Posterior vena cava (tissue), 2 donors: ENCODE data around the gene NAV2. TPM values are rescaled to one million over a fixed set of nuclear protein-coding genes. Genes with fewer than 3 reads are reported as not detected.
A peak's percentile ranks its signal among the peaks of the same experiment; 100 is the strongest.

ENCODE experiments used
- DNase-seq: peaks from one replicate; pipeline ENCODE4 v3.0.0-alpha.2; 2020; ENCODE audit warnings: low spot score
- intact Hi-C, 2 donors: fragments of 100-400 bp; cut with DNase I; formaldehyde crosslinking; loops; one replicate each; pipeline versions ENCODE4 v1.14.1 to v1.14.2; 2022 to 2023
- total RNA-seq, 2 donors: library from RNA; stranded (reverse); fragmentation: NEBNext Ultra II Directional; extraction: Animal tissue kit (Norgen Biotek cat#: 25700); gene quantifications; one replicate each; pipeline ENCODE4 v1.2.1, GENCODE V29; 2021
- donor health status: DM: yes; HTN: yes; CAD: no.
- donor health status: DM: yes; HTN: yes; CAD: no.

Gene NAV2
- total RNA-seq, 2 donors from 2014 or later: 69.2 to 108 TPM

- intact Hi-C loops: loop anchor here in 1 of 2 donors (10.0 kb wide), 1 partner anchor 661 kb away; no protein-coding TSS in a partner anchor
- DNase-seq: no peak
Measured at GRCh38 chr11:19735157-19735908, 22.7 kb downstream of the NAV2 start.

DNA sequence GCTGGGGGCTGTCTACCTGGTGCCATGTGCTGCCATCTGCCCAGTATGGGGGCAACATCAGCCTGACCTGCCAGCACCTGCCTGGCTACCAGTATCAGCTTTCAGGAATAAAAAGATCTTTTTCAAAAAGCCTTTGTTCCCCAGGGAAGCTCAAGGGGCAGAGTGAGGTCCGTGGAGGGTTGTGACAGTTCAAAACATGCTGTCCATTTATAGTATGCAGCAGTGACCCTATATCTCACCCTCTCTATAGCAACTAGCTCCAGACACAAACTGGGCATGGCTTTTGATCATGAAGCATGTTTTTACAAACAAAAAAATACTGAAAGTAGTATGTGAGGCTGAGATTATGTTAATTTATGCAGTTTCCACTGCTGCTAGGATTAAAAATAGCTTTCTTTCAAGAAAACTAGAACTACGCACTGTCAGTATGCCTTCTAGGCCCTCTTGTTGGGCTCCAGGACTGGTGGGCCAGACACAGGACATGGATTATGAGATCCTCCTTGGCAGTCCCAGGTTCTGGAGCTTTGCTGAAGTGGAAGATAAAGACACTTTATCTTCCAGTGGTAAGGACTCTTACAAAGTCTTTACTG lies 23.4 kb downstream of the NAV2 start:
- intact Hi-C loops: loop anchor here in 1 of 2 donors (10.0 kb wide), 1 partner anchor 661 kb away; no protein-coding TSS in a partner anchor
- no peak for DNase-seq

DNA sequence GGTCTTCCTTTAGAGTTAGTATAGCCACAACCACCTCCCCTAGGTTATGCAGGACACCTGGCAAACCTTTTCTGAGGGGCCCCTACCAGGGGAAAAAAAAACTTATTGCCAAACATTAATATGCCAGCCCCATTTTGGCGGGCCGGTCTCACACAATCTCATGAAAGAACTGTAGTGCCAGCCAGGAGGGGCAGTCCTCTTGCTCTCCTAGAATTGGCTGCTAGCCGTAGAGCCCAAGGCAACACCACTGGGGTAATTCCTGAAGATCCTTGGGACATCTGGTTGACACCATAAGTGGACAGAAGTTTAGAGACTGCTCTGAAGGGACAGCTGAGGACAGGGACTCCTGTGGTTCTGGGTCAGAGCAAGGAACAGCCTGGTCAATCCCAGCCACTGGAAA lies 24.2 kb downstream of the NAV2 start:
- no peak for DNase-seq
- intact Hi-C loops: loop anchor here in 1 of 2 donors (10.0 kb wide), 1 partner anchor 662 kb away; no protein-coding TSS in a partner anchor

GRCh38 chr11:19737575-19737974 lies 24.9 kb downstream of the NAV2 start:
- DNase-seq: no peak
- intact Hi-C loops: loop anchor here in 1 of 2 donors (10.0 kb wide), 1 partner anchor 663 kb away; no protein-coding TSS in a partner anchor

DNA sequence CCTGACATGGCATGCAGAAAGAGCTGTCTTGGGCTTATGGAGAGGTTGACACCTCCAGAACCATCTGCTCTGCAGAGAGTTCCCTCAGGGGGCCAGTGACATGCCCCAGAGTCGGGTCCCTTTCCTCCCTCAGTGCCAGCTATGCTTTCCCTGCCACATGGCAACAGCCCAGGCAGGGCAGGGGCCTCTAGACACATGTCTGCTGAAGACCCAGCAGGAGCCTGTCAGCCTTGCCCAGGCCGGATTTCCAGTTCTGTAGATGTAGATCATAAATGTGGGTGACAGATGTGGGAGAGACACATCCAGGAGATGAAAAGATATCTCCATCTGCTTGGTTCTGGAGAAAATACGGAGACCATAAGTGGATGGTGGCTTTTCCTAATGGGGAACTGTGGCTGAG lies 25.5 kb downstream of the NAV2 start:
- intact Hi-C loops: loop anchor here in 1 of 2 donors (10.0 kb wide), 1 partner anchor 663 kb away; no protein-coding TSS in a partner anchor
- DNase-seq: no peak

DNA sequence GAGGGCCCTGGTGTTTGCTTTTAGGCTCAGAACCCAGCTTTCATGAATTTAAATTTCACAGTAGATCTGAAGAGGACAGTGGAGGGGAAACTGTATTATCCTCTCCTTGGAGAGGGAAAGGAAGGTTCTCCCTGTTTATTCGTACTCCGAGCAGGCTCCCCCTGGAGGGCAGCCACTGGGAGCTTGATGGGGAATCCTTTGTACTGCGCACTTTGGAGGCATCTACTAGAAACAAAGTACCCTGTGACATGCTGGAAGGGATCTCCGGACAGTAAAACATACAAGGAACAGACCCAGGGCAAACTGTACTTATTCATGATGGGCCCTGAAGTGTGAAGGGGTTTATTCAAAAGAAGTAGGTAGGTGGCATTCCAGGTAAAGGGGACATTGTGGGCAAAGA lies 27.2 kb downstream of the NAV2 start:
- intact Hi-C loops: loop anchor here (5.0 to 10.0 kb wide), 3 partner anchors 178 to 665 kb away; no protein-coding TSS in a partner anchor
- DNase-seq: no peak

GRCh38 chr11:19740586-19740985 lies 27.9 kb downstream of the NAV2 start:
- no peak for DNase-seq

DNA sequence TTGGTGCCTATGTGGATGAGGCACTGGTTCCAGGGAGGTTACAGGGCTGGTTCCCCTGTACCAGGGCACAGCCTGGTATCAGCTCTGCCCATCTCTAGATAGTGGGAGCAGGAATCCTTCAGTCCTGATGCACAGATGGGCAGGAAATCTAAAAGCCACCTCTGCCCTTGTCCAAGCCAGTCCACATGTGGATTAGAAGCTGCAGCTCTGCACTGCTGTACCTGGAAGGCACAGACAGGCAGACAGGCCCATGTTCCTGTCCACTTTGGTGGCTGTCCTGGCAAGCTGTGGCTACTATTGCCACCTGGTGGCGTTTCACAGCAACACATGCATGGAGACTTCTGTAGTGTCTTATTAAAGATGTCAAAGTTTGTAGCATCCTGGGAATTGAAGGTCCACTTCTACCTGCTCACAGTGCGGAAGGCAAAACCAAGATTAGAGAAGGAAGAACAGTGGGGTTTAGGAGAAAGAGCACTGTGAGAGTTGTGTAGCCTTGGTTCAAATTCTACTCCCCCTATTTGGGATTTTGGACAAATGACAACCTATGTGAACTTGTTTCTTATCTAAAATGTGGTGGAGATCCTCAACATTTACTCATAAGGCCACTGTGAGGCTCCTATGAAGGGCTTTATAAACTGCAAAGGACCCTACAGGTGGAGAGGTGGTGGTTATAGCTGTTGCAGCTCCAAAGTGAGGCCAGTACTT lies 30.1 kb downstream of the NAV2 start:
- intact Hi-C loops: loop anchor here (2.0 to 10.0 kb wide), 3 partner anchors 180 to 428 kb away; no protein-coding TSS in a partner anchor
- peak; percentile 87 for DNase-seq

More at GRCh38 chr11:19740586-19740985, 27.9 kb downstream of the NAV2 start:
- intact Hi-C loops: loop anchor here (5.0 to 10.0 kb wide), 2 partner anchors 178 to 426 kb away; no protein-coding TSS in a partner anchor

- intact Hi-C loops: loop anchor here (2.0 to 10.0 kb wide), 3 partner anchors 181 to 429 kb away; no protein-coding TSS in a partner anchor
Measured at GRCh38 chr11:19743622-19744021, 31.0 kb downstream of the NAV2 start.

GRCh38 chr11:19744130-19744529 lies 31.5 kb downstream of the NAV2 start:
- DNase-seq: no peak
- intact Hi-C loops: loop anchor here (5.0 to 10.0 kb wide), 2 partner anchors 182 to 429 kb away; no protein-coding TSS in a partner anchor

More at GRCh38 chr11:19743622-19744021, 31.0 kb downstream of the NAV2 start:
- no peak for DNase-seq

GRCh38 chr11:19746086-19746485 lies 33.4 kb downstream of the NAV2 start:
- DNase-seq: no peak
- intact Hi-C loops: loop anchor here in 1 of 2 donors (5.0 to 10.0 kb wide), 2 partner anchors 151 to 431 kb away; no protein-coding TSS in a partner anchor

GRCh38 chr11:19747634-19748033 lies 35.0 kb downstream of the NAV2 start:
- no peak for DNase-seq
- intact Hi-C loops: loop anchor here in 1 of 2 donors (5.0 to 10.0 kb wide), 2 partner anchors 150 to 433 kb away; no protein-coding TSS in a partner anchor

GRCh38 chr11:19751055-19751454 lies 38.4 kb downstream of the NAV2 start:
- intact Hi-C loops: no loop called here
- no peak for DNase-seq

- DNase-seq: no peak
- intact Hi-C loops: no loop called here
Measured at GRCh38 chr11:19753451-19754106, 40.9 kb downstream of the NAV2 start.

GRCh38 chr11:19756675-19757475 lies 44.2 kb downstream of the NAV2 start:
- DNase-seq: peak; percentile 81
- intact Hi-C loops: no loop called here

- no peak for DNase-seq
- intact Hi-C loops: no loop called here
Measured at GRCh38 chr11:19759389-19759788, 46.8 kb downstream of the NAV2 start.

DNA sequence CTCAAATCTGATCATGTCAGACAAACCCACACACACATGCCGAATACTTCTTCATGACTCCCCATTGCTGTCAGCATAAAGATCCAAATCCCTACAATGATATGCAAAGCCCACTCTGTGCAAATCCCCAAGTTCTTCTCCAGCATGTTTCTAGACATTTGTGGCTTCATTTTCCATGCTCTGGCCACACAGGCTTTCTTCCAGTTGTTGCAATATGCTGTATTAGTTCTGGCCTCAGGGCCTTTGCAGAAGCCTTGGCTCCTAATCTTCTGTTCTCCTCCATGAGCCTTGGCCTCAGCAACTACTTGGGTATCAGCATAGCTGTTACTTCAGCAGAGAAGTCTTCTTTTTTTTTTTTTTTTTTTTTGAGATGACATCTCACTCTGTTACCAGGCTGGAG lies 49.6 kb downstream of the NAV2 start:
- no peak for DNase-seq
- intact Hi-C loops: no loop called here

GRCh38 chr11:19763330-19763729 lies 50.7 kb downstream of the NAV2 start:
- no peak for DNase-seq
- intact Hi-C loops: no loop called here
